NCI-H526 treated with DMSO at 0.1 percent for 48 hours (cell line): ENCODE results near the gene WFIKKN1.

Source experiments
- DNase-seq: peaks from one replicate; lab custom pipeline; 2025; lab: John Stamatoyannopoulos, UW

The WFIKKN1 gene

GRCh38 chr16:624526-625070 is 6.2 kb upstream of the WFIKKN1 start:
- no peak for DNase-seq

GRCh38 chr16:625117-625976 is 5.4 kb upstream of the WFIKKN1 start:
- no peak for DNase-seq

- DNase-seq: no peak
These were observed 4.6 kb upstream of the WFIKKN1 start for GRCh38 chr16:625977-626765.

GRCh38 chr16:626787-627453 is 3.9 kb upstream of the WFIKKN1 start:
- no peak for DNase-seq

GRCh38 chr16:627454-628239 is 3.1 kb upstream of the WFIKKN1 start:
- DNase-seq: no peak

GRCh38 chr16:628321-629061 is 2.3 kb upstream of the WFIKKN1 start:
- no peak for DNase-seq

- DNase-seq: no peak
These were observed 1.5 kb upstream of the WFIKKN1 start for GRCh38 chr16:629185-629832.

GRCh38 chr16:629833-630248 is 944 bp upstream of the WFIKKN1 start:
- DNase-seq: no peak

- DNase-seq: no peak
These were observed 453 bp upstream of the WFIKKN1 start for GRCh38 chr16:630249-630814.

GRCh38 chr16:631808-632358 is 1.1 kb downstream of the WFIKKN1 start:
- no peak for DNase-seq

- DNase-seq: no peak
These were observed 1.9 kb downstream of the WFIKKN1 start for GRCh38 chr16:632486-633335.

- DNase-seq: no peak
These were observed 2.7 kb downstream of the WFIKKN1 start for GRCh38 chr16:633336-634050.

GRCh38 chr16:634051-634670 is 3.4 kb downstream of the WFIKKN1 start:
- no peak for DNase-seq

- DNase-seq: no peak
These were observed 4.2 kb downstream of the WFIKKN1 start for GRCh38 chr16:634996-635395.

GRCh38 chr16:635573-636205 is 4.9 kb downstream of the WFIKKN1 start:
- no peak for DNase-seq

- DNase-seq: peak; percentile 81
These were observed 5.7 kb downstream of the WFIKKN1 start, which contains the start of gene METTL26 for GRCh38 chr16:636206-637080. TSS of gene METTL26 (minus strand) at chr16:636305. CDS start at chr16:636290, 15 bp downstream.
